HepG2 (cell line): Measurements from ENCODE around the gene FCN3. TPM values are rescaled to one million over a fixed set of nuclear protein-coding genes. Genes with fewer than 3 reads are reported as not detected.

Source experiments
- CHD4 ChIP-seq: fragments of 200-600 bp; sonication (generic); IDR thresholded peaks from 2 replicates; pipeline ENCODE4 v1.7.0; 2017; ENCODE audit warnings: mild to moderate bottlenecking, low read length, borderline replicate concordance
- ESRRA ChIP-seq: sonication (generic); formaldehyde crosslinking; IDR thresholded peaks from 2 replicates; pipeline ENCODE4 v1.5.1; 2020; ENCODE audit warnings: mild to moderate bottlenecking, low read depth, missing genetic modification reagents
- FOXK1 ChIP-seq: sonication (generic); formaldehyde crosslinking; IDR thresholded peaks from 2 replicates; pipeline ENCODE4 v1.4.0; 2020; ENCODE audit warnings: low read depth, missing genetic modification reagents, borderline replicate concordance
- GTF2F1 ChIP-seq: fragments of 150-350 bp; IDR thresholded peaks from 2 replicates; pipeline ENCODE4 v1.6.1; 2014; ENCODE audit warnings: low read length
- MEIS2 ChIP-seq: sonication (generic); formaldehyde crosslinking; IDR thresholded peaks from 2 replicates; pipeline ENCODE4 v1.9.0; 2021; ENCODE audit warnings: mild to moderate bottlenecking, missing genetic modification reagents
- MXD4 ChIP-seq: IDR thresholded peaks from 2 replicates; pipeline ENCODE4 v1.6.1; 2016; ENCODE audit warnings: mild to moderate bottlenecking, missing biosample characterization, missing genetic modification reagents
- NRL ChIP-seq: sonication (generic); formaldehyde crosslinking; IDR thresholded peaks from 2 replicates; pipeline ENCODE4 v1.5.0; 2020; ENCODE audit warnings: missing genetic modification reagents, mild to moderate bottlenecking, moderate library complexity, borderline replicate concordance
- TFDP1 ChIP-seq: IDR thresholded peaks from 2 replicates; pipeline ENCODE4 v1.6.1; 2016; ENCODE audit warnings: missing compliant biosample characterization, missing genetic modification reagents, borderline replicate concordance
- TSC22D2 ChIP-seq: sonication (generic); formaldehyde crosslinking; IDR thresholded peaks from 2 replicates; pipeline ENCODE4 v1.5.1; 2020; ENCODE audit warnings: missing genetic modification reagents, mild to moderate bottlenecking, borderline replicate concordance
- ZNF235 ChIP-seq: sonication (generic); formaldehyde crosslinking; IDR thresholded peaks from 2 replicates; pipeline ENCODE4 v1.8.1; 2023; ENCODE audit warnings: mild to moderate bottlenecking, missing genetic modification reagents, borderline replicate concordance
- ZNF407 ChIP-seq: sonication (generic); formaldehyde crosslinking; IDR thresholded peaks from one replicate; pipeline ENCODE4 v1.5.1; 2020; ENCODE audit warnings: mild to moderate bottlenecking, missing genetic modification reagents; ENCODE audit errors: not compliant biosample characterization
- ZNF614 ChIP-seq: IDR thresholded peaks from 2 replicates; pipeline ENCODE4 v1.6.1; 2018; ENCODE audit warnings: missing biosample characterization, missing genetic modification reagents, inconsistent platforms, borderline replicate concordance
- polyA plus RNA-seq, 8 experiments: library from polyadenylated mRNA; depleted of rRNA in 3 of 8; stranded (reverse) in 7 of 8; unstranded in 1 of 8; fragments of >200 nt; fragmentation: Illumina TruSeq in 4 of 8; extraction: Trizol in 4 of 8; gene quantifications; 2 replicates each; pipeline versions ENCODE4 v1.2.1 to v1.2.3, GENCODE V29; 2011 to 2016; ENCODE audit warnings: low read depth in 4 of 8, missing spikeins in 1 of 8, mixed read lengths in 1 of 8; ENCODE audit not compliant: insufficient read depth in 1 of 8
- total RNA-seq, 5 experiments: library from RNA; depleted of rRNA; stranded (reverse); fragments of >200 nt; fragmentation: Illumina TruSeq; extraction: Trizol; gene quantifications; 2 replicates each; pipeline ENCODE4 v1.2.3, GENCODE V29; 2016; ENCODE audit warnings: low read depth in 1 of 5
- TF ChIP-seq, protein P1 (sequence below): sonication (generic); formaldehyde crosslinking; IDR thresholded peaks from 2 replicates; pipeline ENCODE4 v1.4.0; 2020; ENCODE audit warnings: missing genetic modification reagents
- TF ChIP-seq, protein P2 (sequence below): IDR thresholded peaks from 2 replicates; pipeline ENCODE4 v1.6.1; 2012; ENCODE audit warnings: low read depth, low read length, improper control_type of control experiment

Gene FCN3
- total and polyA plus RNA-seq, 2 of the 13 experiments (the other 11 are each of a cell fraction or from before 2014, with no cell fraction given), result not detected

- no peak for TF ChIP-seq ZNF614 (CRISPR knock-in tag)
- no peak for TF ChIP-seq CHD4
- TF ChIP-seq TFDP1 (CRISPR knock-in tag), result no peak
- no peak for TF ChIP-seq ZNF407 (CRISPR knock-in tag)
- TF ChIP-seq ZNF235 (CRISPR knock-in tag), result no peak
- no peak for TF ChIP-seq GTF2F1
- TF ChIP-seq, protein P1, sequence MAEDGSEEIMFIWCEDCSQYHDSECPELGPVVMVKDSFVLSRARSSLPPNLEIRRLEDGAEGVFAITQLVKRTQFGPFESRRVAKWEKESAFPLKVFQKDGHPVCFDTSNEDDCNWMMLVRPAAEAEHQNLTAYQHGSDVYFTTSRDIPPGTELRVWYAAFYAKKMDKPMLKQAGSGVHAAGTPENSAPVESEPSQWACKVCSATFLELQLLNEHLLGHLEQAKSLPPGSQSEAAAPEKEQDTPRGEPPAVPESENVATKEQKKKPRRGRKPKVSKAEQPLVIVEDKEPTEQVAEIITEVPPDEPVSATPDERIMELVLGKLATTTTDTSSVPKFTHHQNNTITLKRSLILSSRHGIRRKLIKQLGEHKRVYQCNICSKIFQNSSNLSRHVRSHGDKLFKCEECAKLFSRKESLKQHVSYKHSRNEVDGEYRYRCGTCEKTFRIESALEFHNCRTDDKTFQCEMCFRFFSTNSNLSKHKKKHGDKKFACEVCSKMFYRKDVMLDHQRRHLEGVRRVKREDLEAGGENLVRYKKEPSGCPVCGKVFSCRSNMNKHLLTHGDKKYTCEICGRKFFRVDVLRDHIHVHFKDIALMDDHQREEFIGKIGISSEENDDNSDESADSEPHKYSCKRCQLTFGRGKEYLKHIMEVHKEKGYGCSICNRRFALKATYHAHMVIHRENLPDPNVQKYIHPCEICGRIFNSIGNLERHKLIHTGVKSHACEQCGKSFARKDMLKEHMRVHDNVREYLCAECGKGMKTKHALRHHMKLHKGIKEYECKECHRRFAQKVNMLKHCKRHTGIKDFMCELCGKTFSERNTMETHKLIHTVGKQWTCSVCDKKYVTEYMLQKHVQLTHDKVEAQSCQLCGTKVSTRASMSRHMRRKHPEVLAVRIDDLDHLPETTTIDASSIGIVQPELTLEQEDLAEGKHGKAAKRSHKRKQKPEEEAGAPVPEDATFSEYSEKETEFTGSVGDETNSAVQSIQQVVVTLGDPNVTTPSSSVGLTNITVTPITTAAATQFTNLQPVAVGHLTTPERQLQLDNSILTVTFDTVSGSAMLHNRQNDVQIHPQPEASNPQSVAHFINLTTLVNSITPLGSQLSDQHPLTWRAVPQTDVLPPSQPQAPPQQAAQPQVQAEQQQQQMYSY (CRISPR knock-in tag), result peak; percentile 90
- no peak for TF ChIP-seq MXD4
- TF ChIP-seq TSC22D2 (CRISPR knock-in tag), result no peak
- no peak for TF ChIP-seq ESRRA (CRISPR knock-in tag)
- 0 out of 2 replicates have a peak, but pooled peaks have one; percentile 70 for TF ChIP-seq NRL
- no peak for TF ChIP-seq FOXK1 (CRISPR knock-in tag)
- TF ChIP-seq, protein P2, sequence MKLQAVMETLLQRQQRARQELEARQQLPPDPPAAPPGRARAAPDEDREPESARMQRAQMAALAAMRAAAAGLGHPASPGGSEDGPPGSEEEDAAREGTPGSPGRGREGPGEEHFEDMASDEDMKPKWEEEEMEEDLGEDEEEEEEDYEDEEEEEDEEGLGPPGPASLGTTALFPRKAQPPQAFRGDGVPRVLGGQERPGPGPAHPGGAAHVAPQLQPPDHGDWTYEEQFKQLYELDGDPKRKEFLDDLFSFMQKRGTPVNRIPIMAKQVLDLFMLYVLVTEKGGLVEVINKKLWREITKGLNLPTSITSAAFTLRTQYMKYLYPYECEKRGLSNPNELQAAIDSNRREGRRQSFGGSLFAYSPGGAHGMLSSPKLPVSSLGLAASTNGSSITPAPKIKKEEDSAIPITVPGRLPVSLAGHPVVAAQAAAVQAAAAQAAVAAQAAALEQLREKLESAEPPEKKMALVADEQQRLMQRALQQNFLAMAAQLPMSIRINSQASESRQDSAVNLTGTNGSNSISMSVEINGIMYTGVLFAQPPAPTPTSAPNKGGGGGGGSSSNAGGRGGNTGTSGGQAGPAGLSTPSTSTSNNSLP, result no peak
- no peak for TF ChIP-seq MEIS2 (CRISPR knock-in tag)
These were observed 23.0 kb downstream of the FCN3 start (continued) for GRCh38 chr1:27351541-27352107.
